ENCODE data around the gene RPTOR.

The RPTOR gene

GRCh38 chr17:80970044-80970761, 425.6 kb downstream of the RPTOR start:
- TF ChIP-seq CTCF (conservative IDR thresholded peaks at IDR 0.05; ENCODE audit: low read depth), result peak; percentile 65
- DNase-seq (ENCODE audit: low spot score), result peak; percentile 47
- CTCF ChIA-PET, result interaction anchor here (0.5 to 1.0 kb wide), 4 partner anchors 16 to 492 kb away, joined by 3 to 4 read pairs (median 3); no protein-coding TSS in a partner anchor
- POLR2A ChIA-PET (ENCODE audit: low non-redundant PET), result no interaction called here
- H3K27ac ChIP-seq, result no peak overlapping the region

GRCh38 chr17:80970762-80971703, 426.4 kb downstream of the RPTOR start:
- no peak; the same call in 1 of the 2 replicates for TF ChIP-seq CTCF (conservative IDR thresholded peaks at IDR 0.05; ENCODE audit: low read depth)
- no peak overlapping the region for H3K27ac ChIP-seq
- POLR2A ChIA-PET (ENCODE audit: low non-redundant PET), result interaction anchor here (0.5 kb wide), 1 partner anchor 46 kb away, joined by 3 read pairs; no protein-coding TSS in a partner anchor
- CTCF ChIA-PET, result interaction anchor here (1.0 kb wide), 1 partner anchor 17 kb away, joined by 4 read pairs; no protein-coding TSS in a partner anchor
- no peak for DNase-seq (ENCODE audit: low spot score)

- POLR2A ChIA-PET (ENCODE audit: low non-redundant PET), result no interaction called here
Measured at GRCh38 chr17:80971704-80972304, 427.2 kb downstream of the RPTOR start.

GRCh38 chr17:80976701-80977100, 432.1 kb downstream of the RPTOR start:
- no peak for TF ChIP-seq CTCF (conservative IDR thresholded peaks at IDR 0.05; ENCODE audit: low read depth)
- DNase-seq (ENCODE audit: low spot score), result no peak
- ChIA-PET CTCF (no interaction called here), POLR2A (ENCODE audit: low non-redundant PET) (no interaction called here)
- H3K27ac ChIP-seq, result no peak overlapping the region

More at GRCh38 chr17:80971704-80972304, 427.2 kb downstream of the RPTOR start:
- no peak for DNase-seq (ENCODE audit: low spot score)
- CTCF ChIA-PET, result no interaction called here
- no peak for TF ChIP-seq CTCF (conservative IDR thresholded peaks at IDR 0.05; ENCODE audit: low read depth)
- H3K27ac ChIP-seq, result no peak overlapping the region

GRCh38 chr17:80977172-80977571, 432.5 kb downstream of the RPTOR start:
- ChIA-PET CTCF (no interaction called here), POLR2A (ENCODE audit: low non-redundant PET) (no interaction called here)
- DNase-seq (ENCODE audit: low spot score), result no peak
- no peak overlapping the region for H3K27ac ChIP-seq
- no peak for TF ChIP-seq CTCF (conservative IDR thresholded peaks at IDR 0.05; ENCODE audit: low read depth)

Measured in RWPE1 (cell line).